Right cardiac atrium (tissue), 5 donors: Measurements from ENCODE around the gene LRRC1. TPM values are rescaled to one million over a fixed set of nuclear protein-coding genes. Genes with fewer than 3 reads are reported as not detected.

ENCODE experiments used
- ATAC-seq, 2 donors: fragments of 200-7000 bp; cut with Tn5 transposase; one replicate each; pipeline versions ENCODE4 v1.8.0 to v1.9.1; 2020; ENCODE audit warnings: moderate library complexity in 2 of 2, mild to moderate bottlenecking in 1 of 2
- DNase-seq, 3 donors: peaks; one replicate each; pipeline ENCODE4 v3.0.0-alpha.2; 2020
- H3K27ac ChIP-seq: one replicate; pipeline ENCODE4 v1.5.1; 2013; ENCODE audit warnings: mild to moderate bottlenecking, low read length, control low read depth, moderate library complexity
- H3K27me3 ChIP-seq: one replicate; pipeline ENCODE4 v1.6.1; 2013; ENCODE audit not compliant: control insufficient read depth, insufficient read depth
- H3K4me1 ChIP-seq: one replicate; pipeline ENCODE4 v1.6.1; 2013; ENCODE audit warnings: low read length; ENCODE audit not compliant: control insufficient read depth, insufficient read depth
- H3K4me3 ChIP-seq: one replicate; pipeline ENCODE4 v1.5.1; 2013; ENCODE audit warnings: low read length, control low read depth
- H3K9me3 ChIP-seq: one replicate; pipeline ENCODE4 v1.6.1; 2013; ENCODE audit warnings: low read length; ENCODE audit not compliant: control insufficient read depth
- WGBS: extraction: QIAGEN DNeasy Blood & Tissue Kit; methylation state at CpG from one replicate; pipeline ENCODE4 v1.1.7; 2013; 5-methylcytosine and 5-hydroxymethylcytosine counted together
- intact Hi-C, 4 donors: fragments of 100-400 bp; cut with DNase I; formaldehyde crosslinking; loops; one replicate each; pipeline versions ENCODE4 v1.11.0 to v1.14.0; 2022 to 2023
- polyA plus RNA-seq: library from polyadenylated mRNA; stranded (reverse); fragments of 200-250 nt; gene quantifications from one replicate; pipeline ENCODE4 v1.2.3, GENCODE V29; 2013
- total RNA-seq, 4 donors: library from RNA; stranded (reverse); fragmentation: NEBNext Ultra II Directional; extraction: Animal tissue kit (Norgen Biotek cat#: 25700); gene quantifications; one replicate each; pipeline ENCODE4 v1.2.1, GENCODE V29; 2021
- donor health status: healthy with polysubstance abuse.
- donor health status: DM: no; HTN: yes; CAD: no.
- donor health status: DM: no; HTN: no; CAD: no.
- donor health status: DM: no; HTN: yes; CAD: no; lungs with severe emphysema.
- donor health status: DM: yes; HTN: yes; CAD: no.

The LRRC1 gene
- total and polyA plus RNA-seq, 5 donors: 1.9 to 3.6 (median 3.2) TPM

DNA sequence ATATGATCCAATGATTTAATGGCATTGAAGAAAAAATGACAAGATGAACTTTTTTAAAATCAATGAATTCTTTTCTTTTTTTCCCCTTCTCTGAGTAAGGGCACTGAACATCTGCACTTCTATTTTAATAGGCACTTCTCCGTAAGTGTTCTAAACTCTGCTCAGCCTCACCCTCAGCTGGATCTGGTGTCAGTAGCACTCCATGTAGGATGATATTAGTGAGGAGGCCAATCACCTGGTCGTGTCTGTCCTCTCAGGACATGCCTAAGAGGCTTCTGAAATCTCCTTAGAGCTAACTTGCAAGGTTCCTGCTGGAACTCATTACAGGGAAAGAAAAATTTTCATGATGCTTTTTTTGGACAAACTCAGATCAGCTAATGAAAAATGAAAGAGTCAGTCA is 167.8 kb downstream of the LRRC1 start:
- no peak overlapping the region for H3K27ac ChIP-seq
- no peaks in the 10 kb centered on the region for H3K27me3 ChIP-seq
- ATAC-seq: peak in 1 of 2 donors; percentile 35
- DNase-seq: no peak
- 53% methylated on average over 2 of the region's 2 CpGs for WGBS
- H3K4me3 ChIP-seq: no peak overlapping the region
- no peaks in the 10 kb centered on the region for H3K9me3 ChIP-seq
- no peaks in the 10 kb centered on the region for H3K4me1 ChIP-seq
- intact Hi-C loops: no loop called here

DNA sequence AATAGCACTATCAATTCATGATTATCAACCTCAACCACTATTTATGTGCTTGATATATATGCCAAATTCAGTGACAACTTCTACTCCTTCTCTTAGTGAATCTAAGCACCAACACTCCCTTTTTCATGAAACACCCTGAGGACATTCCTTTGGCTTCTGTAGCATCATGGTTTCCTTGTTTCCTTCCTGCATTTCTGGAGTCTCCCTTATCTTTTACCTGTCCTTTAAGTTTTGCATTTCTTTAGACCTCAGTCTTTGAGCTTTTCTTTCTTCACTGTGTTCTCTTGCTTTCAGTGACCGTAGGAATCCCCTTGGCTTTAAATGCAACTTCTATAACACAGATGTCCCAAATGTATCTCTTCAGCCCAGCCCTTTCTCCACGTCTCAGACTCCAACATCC is 172.6 kb downstream of the LRRC1 start:
- no peak for ATAC-seq
- H3K4me1 ChIP-seq: no peaks in the 10 kb centered on the region
- no peak overlapping the region for H3K27ac ChIP-seq
- intact Hi-C loops: no loop called here
- DNase-seq: no peak
- no peaks in the 10 kb centered on the region for H3K27me3 ChIP-seq
- 75% methylated on average over 2 of the region's 2 CpGs for WGBS
- H3K4me3 ChIP-seq: no peak overlapping the region
- no peaks in the 10 kb centered on the region for H3K9me3 ChIP-seq

Other genes with a start within 250 kb of the LRRC1 start
- 10 to 100 TPM; 20.1 to 29.9 (median 23.8) TPM for gene GCLC, start 249.9 kb upstream of the LRRC1 start, total RNA-seq
- 9.8 TPM for gene GCLC, start 249.9 kb upstream of the LRRC1 start, polyA plus RNA-seq
- gene KLHL31, start 129.2 kb upstream of the LRRC1 start, total RNA-seq: 100 to 1,000 TPM; 191 to 273 (median 234) TPM
- gene KLHL31, start 129.2 kb upstream of the LRRC1 start, polyA plus RNA-seq: 118 TPM